Dermis lymphatic vessel endothelial cell (primary cell): ENCODE measurements around the gene APOA4. TPM values are rescaled to one million over a fixed set of nuclear protein-coding genes. Genes with fewer than 3 reads are reported as not detected.

Source experiments
- total RNA-seq: library from RNA; depleted of rRNA; stranded (reverse); fragments of >200 nt; gene quantifications from 2 replicates; pipeline ENCODE4 v1.2.1, GENCODE V29; 2014

Gene APOA4
- not detected in 2 replicates for total RNA-seq

DNA sequence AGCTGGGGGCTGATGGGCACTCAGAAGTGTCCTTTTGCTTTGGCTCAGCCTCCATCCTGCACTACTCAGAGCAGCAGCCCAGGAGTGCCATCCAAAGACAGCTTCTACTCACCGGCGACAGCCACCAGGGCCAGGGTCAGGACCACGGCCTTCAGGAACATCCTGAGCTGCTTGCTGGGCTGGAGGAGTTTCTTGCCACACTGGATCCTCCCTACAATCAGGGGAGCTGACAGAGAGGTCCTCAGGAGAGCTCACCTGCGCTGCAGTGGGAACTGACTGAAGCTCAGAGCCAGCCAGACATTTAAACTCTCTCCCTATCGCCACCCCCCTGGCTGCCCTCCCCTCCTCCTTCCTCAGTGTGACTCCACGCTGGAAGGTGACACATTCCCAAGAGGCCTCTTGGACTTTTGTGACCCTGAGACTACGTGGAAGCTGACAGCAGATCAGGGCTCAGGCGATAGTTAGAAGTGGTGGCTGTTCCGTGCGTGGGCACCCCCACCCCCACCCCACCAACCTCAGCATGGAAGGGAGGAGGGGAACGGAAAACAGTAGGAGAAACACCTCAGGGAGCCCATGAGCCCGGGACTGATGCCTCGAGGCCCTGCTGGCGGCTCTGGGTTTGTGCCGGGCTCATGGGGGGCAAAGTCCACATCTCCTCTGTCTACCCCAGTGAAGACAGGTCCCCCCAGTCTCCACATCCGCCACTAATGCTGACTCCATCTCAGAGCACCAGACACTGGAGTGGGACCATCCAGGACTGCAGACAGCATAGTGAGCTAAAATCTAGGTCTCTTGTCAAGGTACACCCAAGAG, at the start of gene APOA4:
APOA4 (minus strand) TSS at position 274 of the 813 bp plus-strand sequence; CDS start at position 161, 113 bp downstream.

DNA sequence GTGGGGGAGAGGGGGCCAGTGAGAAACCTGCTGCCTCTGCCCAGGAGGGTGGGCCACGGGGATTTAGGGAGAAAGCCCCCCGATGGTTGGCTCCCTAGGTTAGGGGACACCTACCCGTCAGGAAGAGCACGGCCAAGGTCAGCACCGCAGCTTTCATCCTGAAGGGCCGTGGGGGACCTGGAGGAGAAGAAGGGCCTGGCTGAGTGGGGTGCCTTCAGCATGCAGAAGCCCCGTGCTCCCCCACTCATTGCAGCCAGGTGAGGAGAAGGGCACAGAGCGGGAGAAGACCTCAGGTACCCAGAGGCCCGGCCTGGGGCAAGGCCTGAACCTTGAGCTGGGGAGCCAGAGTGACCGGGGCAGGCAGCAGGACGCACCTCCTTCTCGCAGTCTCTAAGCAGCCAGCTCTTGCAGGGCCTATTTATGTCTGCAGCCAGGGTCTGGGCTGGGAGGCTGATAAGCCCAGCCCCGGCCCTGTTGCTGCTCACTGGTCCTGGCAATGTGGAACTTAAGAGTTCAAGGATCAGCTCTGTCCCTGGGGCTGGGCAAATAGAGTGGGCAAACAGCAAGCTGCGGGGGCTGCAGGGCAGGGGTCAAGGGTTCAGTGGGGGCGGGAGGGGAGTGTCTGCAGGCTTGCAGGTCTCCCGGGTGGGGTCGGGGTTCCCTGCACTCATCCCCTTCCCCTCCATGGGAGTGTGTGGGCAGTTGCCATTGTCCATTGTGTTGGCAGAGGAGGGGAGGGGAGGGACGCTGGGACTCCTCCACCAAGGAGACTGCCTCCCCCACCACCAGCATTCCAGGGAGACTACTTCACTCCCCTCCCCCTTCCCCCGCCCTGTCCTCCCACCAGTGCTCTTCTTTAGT, 14.4 kb upstream of the APOA4 start, which contains the start of gene APOA1:
APOA1 (minus strand) TSS at position 392 of the 861 bp plus-strand sequence; CDS start at position 157, 235 bp downstream.

GRCh38 chr11:116829525-116830183, 6.5 kb upstream of the APOA4 start, which contains the start of gene APOC3:
Gene APOC3, plus strand, starts transcription at chr11:116829907. Its CDS starts 676 bp downstream, at chr11:116830583.

GRCh38 chr11:116791813-116792143, 31.3 kb downstream of the APOA4 start, which contains the start of gene APOA5:
Gene APOA5, minus strand, starts transcription at chr11:116791879. Its CDS starts 19 bp downstream, at chr11:116791860.

DNA sequence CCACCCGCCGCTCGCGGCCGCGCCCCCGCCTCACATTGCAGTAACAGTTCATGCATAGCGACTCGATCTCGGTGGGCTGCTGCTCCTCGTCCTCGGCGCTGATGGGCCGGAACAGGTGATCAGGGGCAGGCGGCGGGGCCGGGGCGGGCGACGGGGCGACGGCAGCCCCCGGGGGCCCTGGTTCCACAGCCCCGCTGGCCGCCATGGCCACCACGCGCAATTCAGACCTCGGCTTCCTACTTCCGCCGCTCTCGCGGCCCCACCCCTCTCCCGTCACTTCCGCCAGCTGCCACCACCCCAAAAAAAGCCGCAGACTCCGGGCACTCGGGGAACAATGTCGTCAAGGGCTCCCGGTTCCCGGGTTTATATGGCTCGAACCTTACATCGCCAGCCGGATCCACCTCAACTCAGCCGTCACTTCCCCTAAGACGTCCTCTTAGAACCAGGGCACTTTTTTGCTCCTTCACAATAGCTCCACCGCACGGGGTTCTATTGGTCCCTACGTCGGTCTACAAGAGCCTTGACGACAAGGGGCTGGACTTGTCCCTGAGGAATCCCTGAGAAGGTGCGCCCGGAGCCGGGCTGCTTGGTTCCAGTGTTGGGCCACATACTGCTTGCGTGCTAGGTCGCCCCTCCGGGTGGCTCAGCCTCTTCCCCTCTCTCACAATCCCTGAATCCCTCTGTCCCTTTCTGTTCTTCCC, 35.2 kb downstream of the APOA4 start, which contains the start of gene ZPR1:
ZPR1 (minus strand) TSS at position 238 of the 701 bp plus-strand sequence; CDS start at position 205, 33 bp downstream.

GRCh38 chr11:116772443-116773202, 50.5 kb downstream of the APOA4 start, which contains the start of gene BUD13:
Gene BUD13, minus strand, starts transcription at chr11:116772987. Its CDS starts 23 bp downstream, at chr11:116772964.

Other genes starting within 250 kb of the APOA4 start
- gene BUD13, start 50.3 kb downstream of the APOA4 start, total RNA-seq: 12.1 and 13.5 TPM in 2 replicates
- 19.5 and 31.5 TPM in 2 replicates for gene ZPR1, start 35.3 kb downstream of the APOA4 start, total RNA-seq
- not detected in 2 replicates for gene APOA5, start 31.4 kb downstream of the APOA4 start, total RNA-seq
- not detected in 2 replicates for gene APOC3, start 6.6 kb upstream of the APOA4 start, total RNA-seq
- not detected in 2 replicates for gene APOA1, start 14.3 kb upstream of the APOA4 start, total RNA-seq